GM21515 (cell line): ENCODE results near the gene MROH9.
"Not testable (repeated sequence)": the region's sequence is repeated elsewhere in the genome, so short reads cannot be mapped to it uniquely, and the experiment has no call there.

Experiments
- ATAC-seq: cut with Tn5 transposase; IDR thresholded peaks from one replicate; pipeline ENCODE4 v1.9.1; 2021; ENCODE audit not compliant: unreplicated experiment

The MROH9 gene

GRCh38 chr1:170935231-170935630 is at the start of gene MROH9:
MROH9 (plus strand) TSS chr1:170935534; CDS start chr1:170945557, 10,023 bp downstream.
- no peak for ATAC-seq

DNA sequence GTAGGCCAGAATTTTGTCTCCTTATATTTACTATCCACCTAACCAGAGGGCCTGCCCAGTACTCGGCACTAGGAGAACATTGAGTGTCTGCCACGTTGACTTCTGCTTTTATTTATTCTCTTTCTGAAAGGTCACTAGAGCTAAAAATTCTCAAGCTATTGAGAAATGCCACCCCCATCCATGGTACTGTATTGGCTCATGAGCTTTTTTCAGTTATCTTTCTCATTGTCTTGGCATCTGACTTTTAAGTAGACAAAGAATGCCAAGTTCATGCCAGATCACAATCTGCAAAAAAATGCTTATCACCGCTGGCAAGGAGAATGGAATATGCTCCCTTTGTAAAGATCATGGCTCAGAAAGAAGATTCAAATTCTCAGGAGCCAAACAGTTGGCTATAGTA is 49.8 kb upstream of the MROH9 start:
- no peak for ATAC-seq

DNA sequence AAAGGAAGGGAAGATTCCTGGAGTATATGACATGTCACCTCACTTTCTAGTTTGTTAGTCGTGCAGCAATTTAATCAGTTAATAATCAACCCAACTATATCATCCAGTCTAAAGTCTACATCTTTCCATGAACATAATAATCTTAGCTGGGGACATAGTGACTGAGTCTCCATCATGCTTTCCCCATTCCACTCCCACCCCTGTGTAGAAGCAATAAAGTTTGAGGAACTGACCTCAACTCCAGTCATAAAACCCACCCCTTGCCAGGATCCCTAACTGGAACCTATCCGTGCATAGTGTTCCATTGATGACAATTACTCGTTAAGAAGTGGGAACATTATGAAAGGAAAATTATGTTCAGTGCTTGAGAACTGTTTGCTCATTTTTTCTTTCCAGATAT is 48.9 kb upstream of the MROH9 start:
- no peak for ATAC-seq

DNA sequence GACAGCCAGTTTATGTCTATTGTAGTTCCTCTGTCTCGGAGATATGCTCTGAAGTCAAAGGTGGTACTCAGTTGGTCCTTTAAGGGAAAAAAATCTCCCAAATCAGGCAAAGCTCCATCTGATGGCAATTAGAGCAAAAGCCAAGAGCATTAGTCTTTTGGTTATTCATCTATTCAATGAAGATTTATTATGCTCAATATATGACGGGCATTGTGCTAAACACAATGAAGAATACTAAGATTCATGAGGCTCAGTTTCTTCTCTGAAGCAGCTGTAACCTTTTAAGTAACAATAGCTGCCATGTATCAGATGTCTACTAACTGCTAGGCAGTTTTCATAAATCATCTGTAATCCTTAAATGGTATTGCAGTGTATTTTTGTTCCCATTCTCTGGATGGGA is 47.6 kb upstream of the MROH9 start:
- ATAC-seq: no peak

DNA sequence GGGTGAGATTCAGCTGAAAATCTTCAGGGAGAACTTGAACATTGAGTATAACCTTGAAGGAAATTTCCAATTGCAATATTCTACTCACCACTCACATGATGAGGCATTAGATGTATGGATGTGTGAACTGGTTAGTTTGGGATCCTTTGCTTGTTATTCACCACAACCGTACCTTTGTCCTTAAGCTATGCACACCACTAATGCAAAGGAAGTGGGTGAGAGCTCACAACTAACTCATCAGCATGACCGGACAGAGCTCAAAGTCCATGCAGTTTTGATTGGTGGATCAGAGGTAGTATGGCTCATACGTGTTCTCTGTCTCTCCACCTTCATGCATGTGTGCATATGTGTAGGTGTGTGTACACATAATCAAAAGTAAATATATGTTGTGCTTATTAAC is 43.5 kb upstream of the MROH9 start:
- no peak for ATAC-seq

GRCh38 chr1:170893655-170894297 is 41.6 kb upstream of the MROH9 start:
- ATAC-seq: no peak

- no peak for ATAC-seq
Measured at GRCh38 chr1:170903961-170904360, 31.4 kb upstream of the MROH9 start.

- ATAC-seq: no peak
Measured at GRCh38 chr1:170908942-170909341, 26.4 kb upstream of the MROH9 start.

DNA sequence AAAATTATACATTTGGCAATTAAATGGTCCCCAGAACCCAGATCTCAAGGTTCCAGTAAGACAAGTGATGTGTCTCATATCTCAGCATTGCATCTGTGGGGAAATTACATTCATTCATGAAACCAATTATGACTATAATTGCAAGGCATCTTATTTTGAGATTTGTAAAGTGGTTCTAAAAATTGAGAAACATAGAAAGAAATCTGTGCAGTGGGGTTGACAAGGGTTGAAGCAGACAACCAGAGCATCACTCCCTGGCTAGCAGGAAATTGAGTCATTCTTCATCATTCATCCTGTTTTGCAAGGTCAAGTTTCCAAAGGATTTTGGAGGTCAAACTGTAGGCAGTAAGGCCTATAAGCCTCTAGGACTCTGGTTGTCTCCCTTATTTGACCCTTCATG is 25.1 kb upstream of the MROH9 start:
- no peak for ATAC-seq

GRCh38 chr1:170917373-170917772 is 18.0 kb upstream of the MROH9 start:
- ATAC-seq: no peak

- not testable (repeated sequence) for ATAC-seq
Measured at GRCh38 chr1:170924656-170925055, 10.7 kb upstream of the MROH9 start.

DNA sequence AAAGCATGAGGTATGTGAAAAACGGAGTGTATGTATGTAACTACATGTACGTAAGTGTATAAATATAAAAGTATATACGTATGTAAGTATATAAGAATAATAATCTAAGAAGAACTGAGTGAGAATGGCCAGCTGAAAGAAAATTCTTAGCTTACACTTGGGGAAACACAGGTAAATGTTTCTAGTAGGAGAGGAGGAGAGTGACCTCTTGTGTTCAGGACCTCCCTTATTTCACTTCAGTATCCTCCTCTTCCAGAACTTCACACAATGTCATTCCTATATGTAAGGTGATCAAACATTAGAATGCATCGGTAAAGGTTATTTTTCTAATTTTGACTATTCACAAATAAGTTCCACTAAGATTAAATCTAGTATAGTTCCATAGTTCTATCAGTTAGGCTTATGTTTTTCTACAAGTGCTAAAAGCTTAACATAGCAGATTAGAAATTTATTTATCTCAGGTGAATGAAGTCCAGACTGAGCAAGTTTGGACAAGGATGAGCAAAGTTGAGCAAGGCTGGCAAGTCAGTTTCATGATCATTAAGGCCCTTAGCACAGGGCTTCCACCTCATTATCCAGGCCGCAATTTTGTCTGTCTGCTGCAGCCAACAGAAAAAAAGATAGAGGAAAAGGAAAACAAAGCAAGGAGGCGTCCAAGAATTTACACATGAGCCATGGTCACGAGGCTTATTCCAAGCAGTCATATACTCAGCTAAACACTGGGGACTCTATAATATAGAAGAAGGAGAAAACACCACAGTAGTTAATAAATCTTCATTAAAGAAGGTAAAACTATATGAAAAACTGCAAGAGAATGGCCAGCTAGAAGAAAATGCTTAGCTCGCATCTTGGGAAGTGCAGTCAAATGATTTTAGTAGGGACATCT is 7.1 kb upstream of the MROH9 start:
- no peak for ATAC-seq

DNA sequence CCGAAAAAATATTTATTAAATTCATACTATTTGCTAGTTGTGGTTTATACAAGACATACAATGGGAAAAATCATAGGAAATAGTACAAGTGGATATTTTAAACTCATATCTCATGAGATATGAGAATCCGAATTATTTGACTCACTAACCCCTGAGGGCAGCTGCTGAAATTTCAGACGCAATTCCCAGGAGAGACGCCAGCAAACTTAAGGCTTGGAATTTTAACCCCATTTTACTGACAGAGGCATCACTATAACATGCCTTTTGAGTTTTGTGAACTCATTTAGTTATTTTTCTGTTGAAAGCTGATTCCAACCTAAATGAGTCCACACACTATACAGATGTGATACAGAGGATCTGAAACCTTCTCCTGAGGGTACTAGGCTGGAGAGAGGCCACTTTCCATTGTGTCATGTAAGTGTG is 5.9 kb upstream of the MROH9 start:
- ATAC-seq: no peak

- ATAC-seq: peak; percentile 91
Measured at GRCh38 chr1:170929835-170930554, 5.3 kb upstream of the MROH9 start.

DNA sequence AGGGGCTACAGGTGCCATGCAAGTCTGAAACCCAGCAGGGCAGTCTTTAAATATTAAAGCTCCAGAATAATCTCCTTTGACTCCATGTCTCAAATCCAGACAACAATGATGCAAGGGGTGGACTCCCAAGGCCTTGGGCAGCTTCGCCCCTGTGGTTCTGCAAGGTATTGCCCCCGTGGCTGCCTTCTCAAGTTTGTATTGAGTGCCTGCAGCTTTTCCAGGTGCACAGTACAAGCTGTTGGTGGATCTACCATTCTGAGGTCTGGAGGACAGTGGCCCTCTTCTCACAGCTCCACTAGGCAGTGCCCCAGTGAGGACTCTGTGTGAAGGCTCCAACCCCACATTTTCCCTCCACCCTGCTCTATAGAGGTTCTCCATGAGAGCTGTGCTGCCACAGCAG is 3.7 kb upstream of the MROH9 start:
- no peak for ATAC-seq

DNA sequence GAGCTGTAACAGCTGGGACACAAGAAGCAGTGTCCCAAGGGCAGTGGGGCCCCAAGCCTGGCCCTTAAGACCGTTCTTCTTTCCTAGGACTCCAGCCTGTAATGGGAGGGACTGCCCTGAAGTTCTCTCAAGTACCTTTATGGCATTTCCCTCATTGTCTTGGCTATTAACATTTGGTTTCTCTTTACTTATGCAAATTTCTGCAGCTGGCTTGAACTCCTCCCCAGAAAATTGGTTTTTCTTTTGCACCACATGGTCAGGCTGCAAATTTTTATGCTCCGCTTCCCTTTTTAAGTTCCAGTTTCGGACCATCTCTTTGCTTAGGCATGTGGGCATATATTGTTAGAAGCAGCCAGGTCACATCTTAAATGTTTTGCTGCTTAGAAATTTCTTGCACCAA is 3.1 kb upstream of the MROH9 start:
- no peak for ATAC-seq

GRCh38 chr1:170938281-170938680 is 2.9 kb downstream of the MROH9 start:
- no peak for ATAC-seq

GRCh38 chr1:170939476-170939875 is 4.1 kb downstream of the MROH9 start:
- ATAC-seq: no peak

DNA sequence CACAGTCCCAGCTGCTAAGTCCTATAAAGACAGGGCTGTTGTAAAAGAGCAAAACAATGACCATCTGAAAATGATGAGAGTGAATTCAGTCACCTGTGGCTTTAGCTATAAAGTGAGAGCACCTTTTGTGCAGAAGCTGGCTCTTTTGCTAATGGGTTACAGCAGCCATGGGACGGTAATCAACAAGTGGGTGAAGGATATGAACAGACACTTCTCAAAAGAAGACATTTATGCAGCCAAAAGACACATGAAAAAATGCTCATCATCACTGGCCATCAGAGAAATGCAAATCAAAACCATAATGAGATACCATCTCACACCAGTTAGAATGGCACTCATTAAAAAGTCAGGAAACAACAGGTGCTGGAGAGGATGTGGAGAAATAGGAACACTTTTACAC is 16.4 kb downstream of the MROH9 start:
- not testable (repeated sequence) for ATAC-seq

DNA sequence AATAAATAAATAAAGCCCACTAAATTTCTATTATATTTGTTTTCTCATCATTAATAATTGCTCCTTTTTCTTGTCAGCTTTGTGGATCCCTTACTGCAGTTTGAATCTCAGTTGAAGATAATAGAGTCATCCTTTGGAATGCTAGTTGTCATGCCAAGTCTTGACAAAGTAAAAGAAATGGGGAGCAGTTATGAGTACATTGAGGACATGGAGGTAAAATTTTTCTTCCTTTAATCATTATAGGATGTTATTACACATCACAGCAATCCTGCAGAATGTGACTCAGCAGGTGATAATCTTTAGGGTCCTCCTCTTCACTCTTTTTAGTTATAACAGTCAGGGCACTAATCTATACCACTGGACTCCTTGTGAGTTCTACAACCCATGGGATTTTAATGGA is 24.1 kb downstream of the MROH9 start:
- ATAC-seq: no peak

- ATAC-seq: no peak
Measured at GRCh38 chr1:170964506-170964905, 29.2 kb downstream of the MROH9 start.
